Breast epithelium (tissue), 4 donors: ENCODE data around the gene WNT2B. TPM values are rescaled to one million over a fixed set of nuclear protein-coding genes. Genes with fewer than 3 reads are reported as not detected.

Experiments
- DNase-seq, 2 donors: peaks; one replicate each; pipeline ENCODE4 v3.0.0-alpha.2; 2019; ENCODE audit warnings: low spot score in 2 of 2
- H3K27ac ChIP-seq, 2 donors: fragments of 200-600 bp; sonication (generic) in 1 of 2; one replicate each; pipeline ENCODE4 v1.5.1; 2016 to 2019; ENCODE audit warnings: mild to moderate bottlenecking in 1 of 2
- H3K27me3 ChIP-seq, 2 donors: fragments of 200-600 bp; sonication (generic) in 1 of 2; one replicate each; pipeline versions ENCODE4 v1.5.1 to v1.6.0; 2017 to 2019; ENCODE audit warnings: control low read depth in 1 of 2, mild to moderate bottlenecking in 1 of 2
- H3K36me3 ChIP-seq: fragments of 200-600 bp; one replicate; pipeline ENCODE4 v1.5.1; 2019
- H3K4me1 ChIP-seq, 2 donors: fragments of 200-600 bp; sonication (generic); one replicate each; pipeline ENCODE4 v1.5.1; 2016 to 2019; ENCODE audit warnings: control low read depth in 1 of 2
- H3K4me3 ChIP-seq, 3 donors: fragments of 200-600 bp; sonication (generic); 1 replicate in 2 of 3; 2 replicates in 1 of 3; pipeline ENCODE4 v1.5.1; 2016 to 2019; ENCODE audit warnings: mild to moderate bottlenecking in 3 of 3, moderate library complexity in 2 of 3
- H3K9me3 ChIP-seq, 2 donors: fragments of 200-600 bp; sonication (generic) in 1 of 2; one replicate each; pipeline ENCODE4 v1.5.1; 2016 to 2019; ENCODE audit warnings: control low read depth in 1 of 2
- POLR2A ChIP-seq: fragments of 450-650 bp; IDR thresholded peaks from one replicate; pipeline ENCODE4 v1.6.1; 2016; ENCODE audit warnings: antibody characterized with exemption, mild to moderate bottlenecking, moderate library complexity
- POLR2AphosphoS5 ChIP-seq, 3 donors: sonication (generic); formaldehyde crosslinking; IDR thresholded peaks; one replicate each; pipeline ENCODE4 v1.6.1; 2017; ENCODE audit warnings: antibody characterized with exemption in 3 of 3
- intact Hi-C: fragments of 100-400 bp; cut with DNase I; formaldehyde crosslinking; loops from one replicate; pipeline ENCODE4 v1.15.1; 2023; ENCODE audit warnings: low total_unique reads
- total RNA-seq, 3 donors: library from RNA; depleted of rRNA; stranded (reverse); fragments of >200 nt; gene quantifications; one replicate each; pipeline ENCODE4 v1.1.0, GENCODE V29; 2016
- TF ChIP-seq, protein P1 (sequence below), 3 donors: fragments of 450-650 bp; IDR thresholded peaks; one replicate each; pipeline ENCODE4 v1.5.1; 2016 to 2017; ENCODE audit warnings: antibody characterized with exemption in 3 of 3, mild to moderate bottlenecking in 3 of 3, moderate library complexity in 3 of 3

Gene WNT2B
- total RNA-seq, 3 donors from 2014 or later = 2.9 to 6.1 (median 6.0) TPM

DNA sequence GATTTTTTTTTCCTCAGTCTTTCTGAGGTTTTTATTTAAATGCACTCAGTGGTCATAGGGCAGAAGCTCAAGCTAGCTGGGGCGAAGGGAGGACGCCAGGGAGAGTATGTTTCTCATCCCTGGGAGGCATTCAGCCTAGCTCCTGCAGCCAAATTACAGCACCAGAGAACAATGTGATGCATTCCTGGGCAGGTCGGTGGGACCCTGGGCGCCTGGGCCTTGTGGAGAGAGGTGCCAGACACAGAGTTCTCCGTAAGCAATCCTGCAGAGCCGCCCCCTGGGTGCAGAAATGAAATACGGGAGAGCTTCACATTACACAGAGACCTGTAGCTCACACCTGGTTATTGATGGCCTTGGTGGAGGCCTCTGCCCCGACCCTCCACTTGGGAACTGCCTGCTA is 15.5 kb downstream of the WNT2B start:
- Histone ChIP-seq H3K4me3 (no peak overlapping the region), H3K4me1 (no peaks in the 10 kb centered on the region), H3K9me3 (no peaks in the 10 kb centered on the region), H3K27me3 (no peaks in the 10 kb centered on the region), H3K27ac (no peak overlapping the region), H3K36me3 (no peaks in the 10 kb centered on the region)
- intact Hi-C loops = no loop called here
- no peak for DNase-seq
- TF ChIP-seq POLR2A = no peak
- no peak for TF ChIP-seq POLR2AphosphoS5 (IDR thresholded peaks at IDR 0.05)
- TF ChIP-seq, protein P1, sequence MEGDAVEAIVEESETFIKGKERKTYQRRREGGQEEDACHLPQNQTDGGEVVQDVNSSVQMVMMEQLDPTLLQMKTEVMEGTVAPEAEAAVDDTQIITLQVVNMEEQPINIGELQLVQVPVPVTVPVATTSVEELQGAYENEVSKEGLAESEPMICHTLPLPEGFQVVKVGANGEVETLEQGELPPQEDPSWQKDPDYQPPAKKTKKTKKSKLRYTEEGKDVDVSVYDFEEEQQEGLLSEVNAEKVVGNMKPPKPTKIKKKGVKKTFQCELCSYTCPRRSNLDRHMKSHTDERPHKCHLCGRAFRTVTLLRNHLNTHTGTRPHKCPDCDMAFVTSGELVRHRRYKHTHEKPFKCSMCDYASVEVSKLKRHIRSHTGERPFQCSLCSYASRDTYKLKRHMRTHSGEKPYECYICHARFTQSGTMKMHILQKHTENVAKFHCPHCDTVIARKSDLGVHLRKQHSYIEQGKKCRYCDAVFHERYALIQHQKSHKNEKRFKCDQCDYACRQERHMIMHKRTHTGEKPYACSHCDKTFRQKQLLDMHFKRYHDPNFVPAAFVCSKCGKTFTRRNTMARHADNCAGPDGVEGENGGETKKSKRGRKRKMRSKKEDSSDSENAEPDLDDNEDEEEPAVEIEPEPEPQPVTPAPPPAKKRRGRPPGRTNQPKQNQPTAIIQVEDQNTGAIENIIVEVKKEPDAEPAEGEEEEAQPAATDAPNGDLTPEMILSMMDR (IDR thresholded peaks at IDR 0.05) = no peak

DNA sequence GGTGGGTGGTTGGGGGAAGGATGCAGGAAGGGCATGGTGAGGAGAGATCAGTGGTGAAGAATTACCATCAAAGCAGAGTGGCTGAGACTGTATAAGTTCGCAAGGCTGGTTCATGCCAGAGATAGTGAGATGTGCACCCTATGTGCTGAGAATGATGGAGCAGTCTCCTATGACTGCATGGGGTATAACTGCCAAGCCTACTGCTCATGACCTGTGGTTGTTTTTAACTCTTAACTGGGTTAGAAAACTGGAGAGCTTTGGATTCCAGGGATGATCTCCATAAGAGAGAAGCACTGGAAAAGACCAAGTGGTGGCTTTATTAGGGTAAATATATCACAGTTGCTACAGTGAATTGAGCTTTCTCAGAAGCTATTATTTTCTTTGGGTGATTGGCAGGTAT is 16.2 kb downstream of the WNT2B start:
- no peak for DNase-seq
- H3K9me3 ChIP-seq = no peaks in the 10 kb centered on the region
- TF ChIP-seq POLR2A (no peak), POLR2AphosphoS5 (IDR thresholded peaks at IDR 0.05) (no peak)
- TF ChIP-seq, protein P1 (IDR thresholded peaks at IDR 0.05) = no peak
- H3K4me3 ChIP-seq = no peak overlapping the region
- no peaks in the 10 kb centered on the region for H3K27me3 ChIP-seq
- no peaks in the 10 kb centered on the region for H3K4me1 ChIP-seq
- H3K36me3 ChIP-seq = no peaks in the 10 kb centered on the region
- H3K27ac ChIP-seq = no peak overlapping the region
- intact Hi-C loops = no loop called here

DNA sequence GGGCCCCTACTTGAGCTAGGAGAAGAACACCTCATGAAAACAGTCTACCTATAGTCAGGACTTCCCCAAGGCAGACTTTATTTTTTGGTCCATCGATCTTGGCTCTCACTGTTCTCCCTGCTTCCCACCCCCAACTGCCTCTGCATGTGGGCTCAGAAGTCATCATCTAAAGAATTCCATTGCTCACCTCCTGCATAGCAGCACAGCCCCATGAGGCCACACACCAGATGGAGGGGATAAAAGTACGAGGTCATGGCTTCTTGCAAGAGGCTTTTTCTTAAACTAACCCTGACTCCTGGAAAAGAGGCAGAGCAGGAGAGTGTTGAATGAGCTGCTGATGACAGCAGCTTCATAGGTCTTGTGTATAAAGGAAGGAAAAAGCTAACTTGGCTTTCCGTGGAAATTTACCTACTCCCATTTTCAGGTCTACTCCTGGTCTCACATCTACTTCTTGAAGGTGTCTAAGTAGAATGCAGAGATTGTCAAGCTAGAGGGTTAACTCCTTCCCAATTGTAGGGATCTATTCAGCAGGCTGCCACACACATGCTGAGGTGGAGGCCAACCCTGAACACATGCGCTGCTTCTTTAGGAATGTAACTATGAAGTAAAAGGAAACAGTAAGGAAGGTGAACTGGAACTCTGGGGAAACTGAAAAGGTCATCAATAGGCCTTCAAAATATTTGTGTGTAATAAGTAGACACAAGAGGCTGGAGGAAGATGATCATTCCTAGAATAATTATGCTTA is 18.7 kb downstream of the WNT2B start:
- Histone ChIP-seq H3K4me1 (no peaks in the 10 kb centered on the region), H3K27me3 (no peaks in the 10 kb centered on the region), H3K27ac (no peak overlapping the region), H3K4me3 (no peak overlapping the region), H3K36me3 (no peaks in the 10 kb centered on the region), H3K9me3 (no peaks in the 10 kb centered on the region)
- intact Hi-C loops = no loop called here
- TF ChIP-seq, protein P1 (IDR thresholded peaks at IDR 0.05) = no peak
- TF ChIP-seq POLR2AphosphoS5 (IDR thresholded peaks at IDR 0.05) (no peak), POLR2A (no peak)
- DNase-seq = no peak

DNA sequence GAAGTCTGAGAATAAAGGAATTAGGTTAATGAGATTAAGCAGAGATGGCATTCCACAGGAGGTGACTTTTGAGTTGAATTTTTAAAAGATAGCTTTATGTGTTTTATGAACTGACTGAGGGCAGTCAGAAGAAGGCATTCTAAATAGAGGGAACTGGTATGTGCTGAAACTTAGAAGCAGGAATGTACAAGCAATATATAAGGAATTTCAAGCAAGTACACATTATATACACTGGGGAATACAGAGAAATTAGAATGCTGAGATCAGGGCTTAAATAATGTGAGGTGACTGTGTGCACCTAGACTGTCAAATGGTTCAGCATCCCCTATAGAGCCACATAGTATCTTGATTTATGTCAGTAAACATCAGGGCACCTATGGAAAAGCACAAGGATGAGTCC is 19.3 kb downstream of the WNT2B start:
- Histone ChIP-seq H3K36me3 (no peaks in the 10 kb centered on the region), H3K27me3 (no peaks in the 10 kb centered on the region), H3K4me3 (no peak overlapping the region), H3K4me1 (no peaks in the 10 kb centered on the region), H3K27ac (no peak overlapping the region), H3K9me3 (no peaks in the 10 kb centered on the region)
- no peak for TF ChIP-seq POLR2A
- intact Hi-C loops = no loop called here
- no peak for DNase-seq

DNA sequence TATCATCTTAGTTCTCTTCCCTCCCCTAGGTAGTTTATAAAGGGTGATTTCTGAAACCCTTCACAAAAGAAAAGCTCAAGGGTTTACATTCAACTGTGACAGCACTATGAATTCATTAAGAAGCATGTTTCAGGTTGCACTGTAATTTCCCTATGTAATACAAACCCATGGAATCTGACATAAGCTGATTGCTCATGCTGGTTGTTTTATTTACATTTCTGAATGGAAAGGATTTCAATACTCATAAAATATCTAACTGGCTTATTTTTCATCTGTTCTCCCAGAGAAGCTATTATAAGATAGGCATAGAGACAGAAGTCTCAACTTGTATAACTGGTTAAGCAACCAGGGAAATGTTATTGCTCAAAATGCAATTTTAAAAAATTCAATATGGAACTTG is 20.5 kb downstream of the WNT2B start:
- H3K4me1 ChIP-seq = no peaks in the 10 kb centered on the region
- H3K4me3 ChIP-seq = no peak overlapping the region
- intact Hi-C loops = no loop called here
- H3K9me3 ChIP-seq = no peaks in the 10 kb centered on the region
- TF ChIP-seq POLR2AphosphoS5 (IDR thresholded peaks at IDR 0.05) (no peak), POLR2A (no peak)
- TF ChIP-seq, protein P1 (IDR thresholded peaks at IDR 0.05) = no peak
- H3K27me3 ChIP-seq = no peaks in the 10 kb centered on the region
- no peak for DNase-seq
- H3K27ac ChIP-seq = no peak overlapping the region
- H3K36me3 ChIP-seq = no peaks in the 10 kb centered on the region
